Smooth muscle cell (in vitro differentiated cells): ENCODE data around the gene RMC1. TPM values are rescaled to one million over a fixed set of nuclear protein-coding genes. Genes with fewer than 3 reads are reported as not detected.
A peak's percentile ranks its signal among the peaks of the same experiment; 100 is the strongest.

ENCODE experiments used
- DNase-seq: peaks from one replicate; lab custom pipeline; 2025; ENCODE audit not compliant: unreplicated experiment; lab: John Stamatoyannopoulos, UW
- H2AFZ ChIP-seq: fragments of 200-600 bp; sonication (generic); 2 replicates; pipeline ENCODE4 v1.6.0; 2016; ENCODE audit warnings: antibody characterized with exemption, low read depth, mild to moderate bottlenecking
- H3F3A ChIP-seq: fragments of 200-600 bp; sonication (generic); 2 replicates; pipeline ENCODE4 v1.6.0; 2017; ENCODE audit warnings: antibody characterized with exemption, low read depth
- H3K27ac ChIP-seq: fragments of 200-600 bp; sonication (generic); 2 replicates; pipeline ENCODE4 v1.5.1; 2016; ENCODE audit warnings: low read depth, mild to moderate bottlenecking
- H3K27me3 ChIP-seq: fragments of 200-600 bp; sonication (generic); 2 replicates; pipeline ENCODE4 v1.6.1; 2016; ENCODE audit warnings: low read depth, mild to moderate bottlenecking
- H3K36me3 ChIP-seq: fragments of 200-600 bp; sonication (generic); 2 replicates; pipeline ENCODE4 v1.5.1; 2016; ENCODE audit warnings: low read depth
- H3K4me1 ChIP-seq: fragments of 200-600 bp; sonication (generic); 2 replicates; pipeline ENCODE4 v1.5.1; 2016; ENCODE audit warnings: low read depth
- H3K4me2 ChIP-seq: fragments of 200-600 bp; sonication (generic); 2 replicates; pipeline ENCODE4 v1.6.0; 2016; ENCODE audit warnings: mild to moderate bottlenecking
- H3K4me3 ChIP-seq: fragments of 200-600 bp; sonication (generic); 2 replicates; pipeline ENCODE4 v1.5.1; 2016; ENCODE audit warnings: mild to moderate bottlenecking
- H3K79me2 ChIP-seq: fragments of 200-600 bp; sonication (generic); 2 replicates; pipeline ENCODE4 v1.6.0; 2016; ENCODE audit warnings: low read depth, mild to moderate bottlenecking
- H3K9ac ChIP-seq: fragments of 200-600 bp; sonication (generic); 2 replicates; pipeline ENCODE4 v1.6.0; 2016; ENCODE audit warnings: low read depth
- H3K9me3 ChIP-seq: fragments of 200-600 bp; sonication (generic); replicated peaks from 2 replicates; pipeline ENCODE4 v1.5.1; 2016; ENCODE audit warnings: low read depth
- H4K20me1 ChIP-seq: fragments of 200-600 bp; sonication (generic); 2 replicates; pipeline ENCODE4 v1.6.0; 2016; ENCODE audit warnings: low read depth
- WGBS: methylation state at CpG from one replicate; pipeline ENCODE4 v1.1.7; 2016; ENCODE audit warnings: low lambda C conversion rate; 5-methylcytosine and 5-hydroxymethylcytosine counted together
- polyA plus RNA-seq: library from polyadenylated mRNA; unstranded; fragments of >200 nt; fragmentation: Nextera tagmentation; extraction: Ambion mirVana; gene quantifications from 2 replicates; pipeline ENCODE4 v1.2.1, GENCODE V29; 2016
- total RNA-seq: library from RNA; depleted of rRNA; stranded (reverse); fragments of >200 nt; gene quantifications from 2 replicates; pipeline ENCODE4 v1.2.3, GENCODE V29; 2014
- TF ChIP-seq, protein P1 (sequence below): fragments of 200-600 bp; sonication (generic); IDR thresholded peaks from 2 replicates; pipeline ENCODE4 v1.5.1; 2017; ENCODE audit warnings: borderline replicate concordance, mild to moderate bottlenecking, antibody characterized with exemption; ENCODE audit not compliant: insufficient read depth, poor library complexity, severe bottlenecking

The RMC1 gene
- total and polyA plus RNA-seq, 2 experiments from 2014 or later, result 20.6 to 20.7 TPM

- H3K4me1 ChIP-seq, result peaks cover 21% of the 10 kb centered on the region
- WGBS, result 90% methylated on average over 12 of the region's 12 CpGs
- TF ChIP-seq, protein P1, sequence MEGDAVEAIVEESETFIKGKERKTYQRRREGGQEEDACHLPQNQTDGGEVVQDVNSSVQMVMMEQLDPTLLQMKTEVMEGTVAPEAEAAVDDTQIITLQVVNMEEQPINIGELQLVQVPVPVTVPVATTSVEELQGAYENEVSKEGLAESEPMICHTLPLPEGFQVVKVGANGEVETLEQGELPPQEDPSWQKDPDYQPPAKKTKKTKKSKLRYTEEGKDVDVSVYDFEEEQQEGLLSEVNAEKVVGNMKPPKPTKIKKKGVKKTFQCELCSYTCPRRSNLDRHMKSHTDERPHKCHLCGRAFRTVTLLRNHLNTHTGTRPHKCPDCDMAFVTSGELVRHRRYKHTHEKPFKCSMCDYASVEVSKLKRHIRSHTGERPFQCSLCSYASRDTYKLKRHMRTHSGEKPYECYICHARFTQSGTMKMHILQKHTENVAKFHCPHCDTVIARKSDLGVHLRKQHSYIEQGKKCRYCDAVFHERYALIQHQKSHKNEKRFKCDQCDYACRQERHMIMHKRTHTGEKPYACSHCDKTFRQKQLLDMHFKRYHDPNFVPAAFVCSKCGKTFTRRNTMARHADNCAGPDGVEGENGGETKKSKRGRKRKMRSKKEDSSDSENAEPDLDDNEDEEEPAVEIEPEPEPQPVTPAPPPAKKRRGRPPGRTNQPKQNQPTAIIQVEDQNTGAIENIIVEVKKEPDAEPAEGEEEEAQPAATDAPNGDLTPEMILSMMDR, result no peak
- H2AFZ ChIP-seq, result no peak overlapping the region
- H3K27me3 ChIP-seq, result no peaks in the 10 kb centered on the region
- no peaks in the 10 kb centered on the region for H3F3A ChIP-seq
- no peak overlapping the region for H3K4me2 ChIP-seq
- no peak overlapping the region for H3K27ac ChIP-seq
- H3K9me3 ChIP-seq, result no peaks in the 10 kb centered on the region
- H4K20me1 ChIP-seq, result no peaks in the 10 kb centered on the region
- no peaks in the 10 kb centered on the region for H3K36me3 ChIP-seq
- H3K79me2 ChIP-seq, result no peaks in the 10 kb centered on the region
- DNase-seq, result no peak
- no peak overlapping the region for H3K4me3 ChIP-seq
- H3K9ac ChIP-seq, result no peak overlapping the region
Observed at GRCh38 chr18:23495723-23496440, 7.4 kb upstream of the RMC1 start.

GRCh38 chr18:23498117-23498516 is 5.2 kb upstream of the RMC1 start:
- H3F3A ChIP-seq, result no peaks in the 10 kb centered on the region
- TF ChIP-seq, protein P1, result no peak
- no peak overlapping the region for H2AFZ ChIP-seq
- no peak overlapping the region for H3K9ac ChIP-seq
- H3K27ac ChIP-seq, result no peak overlapping the region
- 93% methylated on average over 2 of the region's 2 CpGs for WGBS
- H3K9me3 ChIP-seq, result no peaks in the 10 kb centered on the region
- H3K4me3 ChIP-seq, result no peak overlapping the region
- H3K4me1 ChIP-seq, result peaks cover 28% of the 10 kb centered on the region
- no peaks in the 10 kb centered on the region for H4K20me1 ChIP-seq
- H3K79me2 ChIP-seq, result no peaks in the 10 kb centered on the region
- no peak overlapping the region for H3K4me2 ChIP-seq
- no peaks in the 10 kb centered on the region for H3K36me3 ChIP-seq
- no peaks in the 10 kb centered on the region for H3K27me3 ChIP-seq
- no peak for DNase-seq

DNA sequence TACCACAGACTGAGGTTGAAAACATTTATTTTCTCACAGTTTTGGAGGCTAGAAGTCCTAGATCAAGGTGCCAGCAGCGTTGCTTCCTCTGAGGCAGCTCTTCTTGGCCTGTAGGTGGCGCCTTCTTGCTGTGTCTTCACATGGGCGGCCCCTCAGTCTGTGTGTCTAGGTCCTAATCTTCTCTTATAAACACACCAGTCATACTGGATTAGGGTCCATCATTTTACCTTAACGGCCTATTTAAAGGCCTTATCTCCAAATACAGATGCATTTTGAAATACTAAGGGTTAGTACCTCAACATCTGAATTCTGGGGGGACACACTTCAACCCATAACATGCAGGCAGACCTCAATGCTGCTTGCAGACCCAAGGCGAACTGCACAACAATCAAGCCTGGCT is 4.4 kb upstream of the RMC1 start:
- TF ChIP-seq, protein P1, result peak; percentile 92
- peak overlapping the region; percentile 45 for H3K4me2 ChIP-seq
- 28% methylated on average over 5 of the region's 5 CpGs for WGBS
- no peaks in the 10 kb centered on the region for H4K20me1 ChIP-seq
- DNase-seq, result peak; percentile 3
- H3K79me2 ChIP-seq, result peaks cover 3% of the 10 kb centered on the region
- H3K9ac ChIP-seq, result no peak overlapping the region
- no peaks in the 10 kb centered on the region for H3K27me3 ChIP-seq
- no peaks in the 10 kb centered on the region for H3K9me3 ChIP-seq
- H3K4me1 ChIP-seq, result peaks cover 26% of the 10 kb centered on the region
- no peaks in the 10 kb centered on the region for H3F3A ChIP-seq
- no peak overlapping the region for H3K4me3 ChIP-seq
- no peak overlapping the region for H2AFZ ChIP-seq
- H3K36me3 ChIP-seq, result no peaks in the 10 kb centered on the region
- peak overlapping the region; percentile 67 for H3K27ac ChIP-seq

GRCh38 chr18:23499291-23499781 is 4.0 kb upstream of the RMC1 start:
- TF ChIP-seq, protein P1, result no peak
- DNase-seq, result no peak
- no peak overlapping the region for H3K4me3 ChIP-seq
- no peaks in the 10 kb centered on the region for H3F3A ChIP-seq
- peaks cover 7% of the 10 kb centered on the region for H3K79me2 ChIP-seq
- H3K9me3 ChIP-seq, result no peaks in the 10 kb centered on the region
- peaks cover 26% of the 10 kb centered on the region for H3K4me1 ChIP-seq
- no peaks in the 10 kb centered on the region for H3K27me3 ChIP-seq
- H3K27ac ChIP-seq, result peak overlapping the region; percentile 67
- 59% methylated on average over 11 of the region's 11 CpGs for WGBS
- H3K9ac ChIP-seq, result no peak overlapping the region
- H4K20me1 ChIP-seq, result no peaks in the 10 kb centered on the region
- H2AFZ ChIP-seq, result no peak overlapping the region
- H3K4me2 ChIP-seq, result peak overlapping the region; percentile 45
- H3K36me3 ChIP-seq, result no peaks in the 10 kb centered on the region
